ENCODE measurements around the gene DOCK3.
"Not testable (repeated sequence)": the region's sequence is repeated elsewhere in the genome, so short reads cannot be mapped to it uniquely, and the experiment has no call there.

The DOCK3 gene

DNA sequence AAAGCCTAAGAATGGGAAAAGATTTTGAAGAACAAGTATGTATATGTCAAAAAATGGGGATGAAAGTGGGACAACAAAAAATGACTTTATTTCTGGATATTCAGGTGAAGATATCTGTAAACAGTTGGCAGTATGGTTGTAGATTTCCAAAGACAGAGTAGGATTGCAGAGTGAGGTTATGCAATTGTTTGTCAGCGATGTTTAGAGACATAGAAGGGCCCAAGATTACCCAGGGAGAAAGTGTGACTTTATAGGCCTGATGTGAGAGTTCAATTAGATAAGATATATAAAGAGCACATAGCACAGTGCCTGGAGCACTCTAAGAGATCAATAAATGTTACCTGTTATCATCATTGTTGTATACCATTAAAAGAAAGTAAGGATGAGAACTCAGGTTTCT lies 319.8 kb downstream of the DOCK3 start:
- no peak for DNase-seq

DNA sequence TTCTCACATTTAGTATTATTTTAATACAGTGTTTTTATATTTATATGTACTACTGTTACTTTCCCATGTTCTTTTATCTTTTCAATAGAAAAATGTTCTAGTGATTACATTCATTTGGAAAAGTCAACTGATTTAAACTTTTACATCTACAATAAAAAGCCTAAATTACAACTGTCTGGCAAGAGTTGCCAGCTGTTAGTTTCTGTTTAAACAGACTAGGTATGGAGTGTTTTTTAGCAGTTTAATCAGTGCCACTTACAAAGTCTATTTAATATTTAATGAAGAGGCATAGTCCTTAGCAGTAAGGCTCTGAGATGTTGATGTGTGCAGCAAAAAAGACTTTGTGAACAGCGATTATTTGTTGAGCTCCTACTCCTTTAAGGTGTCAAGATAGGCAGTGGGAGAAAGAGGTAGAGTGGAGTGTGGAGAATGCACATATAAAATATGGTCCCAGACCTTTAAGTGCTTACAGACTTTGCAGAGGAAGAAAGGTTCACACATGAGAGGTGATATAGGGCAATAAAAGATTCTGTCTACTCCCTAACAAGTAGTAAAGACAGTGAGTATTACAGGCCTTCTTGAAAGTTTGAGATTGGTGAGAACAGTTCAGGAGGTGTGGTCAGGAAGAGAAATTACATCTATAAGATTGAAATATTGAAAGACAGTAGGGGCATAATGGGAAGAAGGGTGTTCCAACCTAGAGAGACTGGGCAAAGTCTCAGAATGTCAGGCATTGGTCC lies 320.5 kb downstream of the DOCK3 start:
- no peak for DNase-seq

DNA sequence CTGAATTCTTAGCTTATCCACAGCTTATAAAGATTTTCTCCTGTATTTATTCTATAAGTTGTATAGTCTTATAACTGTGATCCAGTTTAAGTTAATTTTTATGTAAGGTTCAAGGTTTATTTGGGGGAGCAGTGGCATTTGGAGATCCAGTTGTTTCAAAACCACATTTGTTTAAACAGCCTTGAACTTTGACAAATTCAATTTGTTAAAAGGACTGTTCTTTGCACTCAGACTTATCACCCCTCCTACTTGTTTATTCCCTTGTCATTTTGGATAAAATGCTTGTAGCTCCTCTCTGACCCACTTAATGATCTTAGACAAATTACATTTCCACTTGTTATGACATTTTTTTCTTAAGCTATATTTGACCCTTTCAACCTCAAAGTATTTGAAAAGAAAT lies 327.8 kb downstream of the DOCK3 start:
- DNase-seq = no peak

DNA sequence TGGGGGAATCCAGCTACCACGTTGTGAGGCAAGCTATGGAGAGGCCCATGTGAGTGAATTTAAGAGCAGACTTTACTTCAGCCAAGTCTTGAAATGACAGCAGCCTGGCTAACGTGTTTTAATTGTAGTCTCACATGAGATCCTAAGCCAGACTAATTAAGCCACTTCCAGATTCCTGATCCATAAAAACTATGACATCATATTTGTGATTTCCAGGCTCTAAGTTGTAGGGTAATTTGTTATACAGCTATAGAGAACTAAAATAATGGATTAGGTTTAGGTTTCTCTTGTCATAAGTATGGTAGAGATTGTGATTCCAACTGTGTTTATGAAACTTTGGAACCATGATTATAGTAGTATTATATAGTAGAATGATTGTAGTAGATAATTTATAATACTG lies 329.5 kb downstream of the DOCK3 start:
- no peak for DNase-seq

GRCh38 chr3:51024121-51024520 lies 349.4 kb downstream of the DOCK3 start:
- DNase-seq = no peak

GRCh38 chr3:51024765-51025632 lies 350.3 kb downstream of the DOCK3 start:
- DNase-seq = no peak

DNA sequence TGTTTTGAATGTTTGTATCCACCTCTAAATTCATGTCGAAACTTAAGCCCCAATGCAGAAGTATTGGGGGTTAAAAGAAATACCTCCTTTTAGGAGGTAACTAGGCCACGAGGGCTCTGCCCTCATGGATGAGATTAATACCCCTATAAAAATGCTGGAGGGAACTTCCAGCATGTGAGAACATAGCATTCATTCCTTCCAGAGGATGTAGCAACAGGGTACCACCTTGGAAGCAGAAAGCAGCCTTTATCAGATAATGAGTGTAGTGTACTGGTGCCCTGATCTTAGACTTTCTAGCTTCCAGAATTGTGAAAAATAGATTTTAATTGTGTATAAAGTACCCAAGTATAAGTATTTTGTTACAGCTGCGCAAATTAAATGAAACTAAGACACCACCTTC lies 356.9 kb downstream of the DOCK3 start:
- DNase-seq = no peak

DNA sequence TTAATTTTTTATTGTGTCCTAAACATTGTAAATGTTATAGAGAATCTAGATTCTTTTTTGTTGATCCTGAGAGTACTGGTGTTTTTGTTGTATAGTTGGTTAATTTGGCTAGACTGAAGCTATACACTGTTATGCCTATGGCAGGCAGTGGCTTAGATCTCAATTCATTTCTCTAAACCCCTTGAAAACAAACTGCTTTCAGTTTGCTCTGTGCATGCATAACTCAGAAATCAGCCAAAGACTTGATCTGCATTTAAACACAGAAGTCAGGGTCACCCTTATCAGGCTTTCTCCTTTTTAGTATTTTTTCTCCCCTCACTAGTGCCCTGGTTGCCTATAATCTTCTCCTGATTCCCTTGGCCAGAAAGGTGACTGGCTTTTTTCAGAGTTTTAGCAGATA lies 360.9 kb downstream of the DOCK3 start:
- DNase-seq = no peak

DNA sequence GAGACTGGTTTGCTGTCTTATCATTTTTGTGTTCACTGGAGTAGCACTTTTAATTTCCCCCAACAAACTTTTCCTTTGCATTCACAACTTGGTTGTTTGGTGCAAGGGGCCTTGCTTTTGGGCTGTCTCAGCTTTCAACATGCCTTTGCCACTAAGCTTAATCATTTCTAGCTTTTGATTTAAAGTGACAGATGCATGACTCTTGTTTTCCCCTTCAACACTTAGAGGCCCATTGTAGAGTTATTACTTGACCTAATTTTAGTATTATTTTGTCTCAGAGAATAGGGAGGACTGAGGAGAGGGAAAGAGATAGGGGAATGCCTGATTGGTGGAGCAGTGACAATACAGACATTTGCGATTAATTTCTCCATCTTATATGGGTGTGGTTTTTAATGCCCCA lies 370.3 kb downstream of the DOCK3 start:
- DNase-seq = no peak

GRCh38 chr3:51052562-51052961 lies 377.8 kb downstream of the DOCK3 start:
- DNase-seq = no peak

- DNase-seq = no peak
Observed at GRCh38 chr3:51057121-51057520, 382.4 kb downstream of the DOCK3 start.

GRCh38 chr3:51063053-51063452 lies 388.3 kb downstream of the DOCK3 start:
- no peak for DNase-seq

DNA sequence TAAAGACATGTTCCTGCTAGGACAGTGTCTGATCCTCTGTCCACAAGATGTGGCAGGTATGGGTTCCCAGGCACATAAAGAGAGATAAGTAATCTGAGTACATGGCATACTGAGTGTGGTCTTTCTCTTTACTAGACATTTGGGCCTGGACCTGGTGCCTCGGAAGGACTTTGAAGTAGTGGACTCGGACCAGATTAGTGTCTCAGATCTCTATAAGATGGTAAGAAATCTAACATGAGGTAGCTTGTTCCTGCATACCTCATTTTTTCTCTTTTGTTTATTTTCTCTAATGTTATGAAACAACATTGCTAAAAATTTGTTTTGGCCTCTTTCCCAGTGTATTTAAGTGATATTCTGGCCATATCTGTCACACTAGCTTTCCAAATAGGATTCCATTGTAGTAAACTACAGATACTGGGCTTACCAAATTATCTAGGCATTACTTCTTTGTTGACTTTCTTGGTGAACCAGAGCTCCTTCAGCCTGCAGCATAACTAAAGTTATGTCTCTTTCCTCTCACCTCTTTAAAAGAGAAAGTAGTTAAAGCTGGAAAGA lies 400.6 kb downstream of the DOCK3 start:
- no peak for DNase-seq

DNA sequence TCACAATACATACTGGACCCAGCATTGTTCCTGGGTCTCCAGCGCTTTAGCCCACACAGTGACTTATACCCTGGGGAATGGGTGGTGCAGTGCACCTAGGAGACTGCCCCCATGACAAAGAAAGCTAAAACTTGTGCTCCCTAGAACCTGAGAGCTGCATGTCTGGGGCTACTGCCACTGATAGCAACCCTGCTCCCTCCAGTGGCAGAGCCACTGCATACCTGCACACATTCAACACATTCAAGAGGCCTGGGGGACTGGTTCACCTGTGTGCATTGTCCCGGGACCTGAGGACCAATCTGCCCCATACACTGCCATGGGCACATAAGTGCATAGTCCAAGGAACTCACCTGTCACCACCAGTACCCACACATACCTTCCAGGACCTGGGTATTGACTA lies 407.6 kb downstream of the DOCK3 start:
- DNase-seq = no peak

- no peak for DNase-seq
Observed at GRCh38 chr3:51083490-51083889, 408.8 kb downstream of the DOCK3 start.

- DNase-seq = not testable (repeated sequence)
Observed at GRCh38 chr3:51092141-51092540, 417.4 kb downstream of the DOCK3 start.

GRCh38 chr3:51094838-51095237 lies 420.1 kb downstream of the DOCK3 start:
- peak; percentile 42 for DNase-seq

- DNase-seq = peak; percentile 12
Observed at GRCh38 chr3:51099794-51100535, 425.2 kb downstream of the DOCK3 start.

DNA sequence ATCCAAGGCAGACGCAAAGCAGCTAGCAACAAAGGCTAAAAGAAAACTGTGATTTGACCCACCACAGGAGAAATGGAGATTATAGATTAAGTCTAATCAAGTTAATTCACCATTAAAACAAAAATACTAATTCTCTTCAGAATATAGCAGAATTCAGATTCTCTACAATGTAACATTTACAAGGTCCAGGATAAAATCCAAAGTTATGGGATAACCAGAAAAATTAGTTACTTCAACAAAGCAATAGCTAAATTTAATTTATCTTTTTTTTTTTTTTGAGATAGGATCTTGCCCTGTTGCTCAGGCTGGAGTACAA lies 425.8 kb downstream of the DOCK3 start:
- no peak for DNase-seq

- DNase-seq = no peak
Observed at GRCh38 chr3:51102396-51102795, 427.7 kb downstream of the DOCK3 start.

DNA sequence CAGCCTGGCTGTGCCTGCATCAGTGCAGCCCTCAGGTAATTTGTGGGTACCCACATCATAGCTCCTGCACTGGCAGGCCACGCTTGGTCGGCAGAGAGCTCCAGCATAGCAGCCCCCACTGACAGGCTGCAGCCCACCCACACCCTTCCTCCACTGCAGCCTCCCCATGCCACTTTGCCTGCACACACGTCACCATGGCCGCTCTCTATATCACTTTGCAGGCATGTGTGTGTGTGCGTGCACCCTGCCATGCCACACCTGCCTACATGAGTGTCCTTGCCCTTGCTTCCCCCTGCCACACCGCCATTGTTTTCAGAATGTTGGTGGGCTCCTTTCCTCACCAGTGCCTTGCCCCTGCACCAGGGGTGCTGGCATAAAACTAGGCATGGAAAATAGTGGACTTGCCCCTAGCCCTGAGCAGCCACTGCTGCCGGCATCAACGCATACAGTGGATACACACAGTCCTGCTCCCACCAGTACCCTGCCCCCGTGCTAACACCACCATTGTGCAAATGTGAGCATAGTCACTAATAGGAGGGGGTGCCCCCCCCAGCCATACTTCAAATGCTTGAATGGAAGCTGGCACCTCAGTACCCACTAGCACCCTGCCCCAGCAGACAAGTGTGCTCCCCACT lies 431.6 kb downstream of the DOCK3 start:
- no peak for DNase-seq

GRCh38 chr3:51110586-51110985 lies 435.9 kb downstream of the DOCK3 start:
- no peak for DNase-seq

DNA sequence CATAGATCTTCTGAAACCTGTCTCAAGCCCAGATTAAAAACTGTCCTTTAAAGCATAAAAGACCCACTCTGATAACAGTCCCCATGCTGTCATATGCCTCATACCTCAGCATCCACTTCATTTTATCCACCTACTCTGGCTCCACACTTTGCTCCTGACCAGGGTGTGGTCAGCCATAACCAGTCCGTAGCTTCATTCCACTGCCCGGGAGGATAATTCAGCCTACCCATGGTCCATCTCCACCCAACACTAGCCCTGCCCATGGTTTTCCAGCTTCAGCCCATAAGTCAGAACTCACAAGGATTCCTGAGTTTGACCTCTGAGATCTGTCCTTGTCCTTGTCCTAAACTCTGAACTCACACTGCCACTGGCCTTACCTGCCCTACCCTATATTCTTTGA lies 448.2 kb downstream of the DOCK3 start:
- DNase-seq = no peak
